ENCODE data around the gene NUDT16. TPM values are rescaled to one million over a fixed set of nuclear protein-coding genes. Genes with fewer than 3 reads are reported as not detected.

Gene NUDT16
- total and polyA plus RNA-seq, 2 of the 8 experiments (the other 6 are each of a cell fraction or from before 2014, with no cell fraction given), result 8.5 to 19.1 TPM

GRCh38 chr3:131374741-131375140 lies 6.8 kb upstream of the NUDT16 start:
- no peak overlapping the region for H4K8ac ChIP-seq (ENCODE audit: extremely low read depth, insufficient read depth, low read length)
- H3K14ac ChIP-seq (ENCODE audit: insufficient read length), result no peak overlapping the region
- no peak overlapping the region for H3K4me3 ChIP-seq (ENCODE audit: extremely low read depth in 1 of 4, insufficient read depth in 2 of 4, low read depth in 3 of 4, low read length in 4 of 4)
- H3K9ac ChIP-seq (replicated peaks in 1 of 4; ENCODE audit: extremely low read depth in 1 of 4, low read depth in 3 of 4, low read length in 3 of 4), result no peak overlapping the region
- no peaks in the 10 kb centered on the region for H3K79me2 ChIP-seq (ENCODE audit: control insufficient read depth in 1 of 2, insufficient read depth in 2 of 2, low read length in 2 of 2)
- peaks cover 0 to 6% (median 3%) of the 10 kb centered on the region in 4 experiments; a peak in 3 of 8 replicates for H3K36me3 ChIP-seq (ENCODE audit: control insufficient read depth in 2 of 4, insufficient read depth in 4 of 4, low read length in 3 of 4)
- no peak overlapping the region for H3K56ac ChIP-seq (replicated peaks; ENCODE audit: insufficient read length, low read depth, low read length)
- no peak overlapping the region for H3K4ac ChIP-seq (replicated peaks; ENCODE audit: insufficient read length, low read depth, low read length)
- no peak overlapping the region for H2BK120ac ChIP-seq (replicated peaks; ENCODE audit: low read depth, low read length)
- H2BK12ac ChIP-seq (ENCODE audit: low read depth, low read length), result no peak overlapping the region
- peaks cover 0 to 9% of the 10 kb centered on the region in 2 experiments; a peak in 1 of 4 replicates for H3K9me3 ChIP-seq (ENCODE audit: insufficient read depth in 2 of 2, low read depth in 1 of 2, low read length in 1 of 2)
- no peaks in the 10 kb centered on the region for H3K79me1 ChIP-seq (ENCODE audit: low read depth, low read length)
- H3K4me2 ChIP-seq (ENCODE audit: insufficient read depth in 1 of 2, low read depth in 2 of 2, low read length in 2 of 2), result no peak overlapping the region
- ChIA-PET POLR2A (ENCODE audit: partially characterized antibody) (interaction anchor here (2.4 kb wide), 1 partner anchor 11 kb away, joined by 7 read pairs; no protein-coding TSS in a partner anchor), CTCF (ENCODE audit: partially characterized antibody) (no interaction called here)
- H2AK5ac ChIP-seq (ENCODE audit: low read depth, low read length), result no peak overlapping the region
- no peak for DNase-seq (ENCODE audit: low read depth in 1 of 2, low spot score in 2 of 2)
- no peaks in the 10 kb centered on the region for H3K27me3 ChIP-seq (replicated peaks in 1 of 4; ENCODE audit: control insufficient read depth in 3 of 4, extremely low read depth in 1 of 4, insufficient read depth in 3 of 4, low read length in 3 of 4)
- 100% methylated on average over 2 of the region's 2 CpGs; no CpG with 5 or more reads in 1 of the 2 experiments for WGBS, 2 experiments (ENCODE audit: extremely low coverage in 1 of 2, insufficient coverage in 1 of 2, insufficient read length in 1 of 2, insufficient replicate concordance in 2 of 2, low coverage in 1 of 2, low lambda C conversion rate in 2 of 2, missing lambda C conversion rate in 1 of 2)
- no peak overlapping the region for H4K91ac ChIP-seq (replicated peaks; ENCODE audit: insufficient read length, low read length)
- no peak overlapping the region for H2BK15ac ChIP-seq (ENCODE audit: low read length)
- H2AFZ ChIP-seq (ENCODE audit: low read length), result no peak overlapping the region
- H3K27ac ChIP-seq (ENCODE audit: low read depth, low read length), result no peak overlapping the region
- no peaks in the 10 kb centered on the region for H3K23me2 ChIP-seq (ENCODE audit: low read depth, low read length)
- no peaks in the 10 kb centered on the region; a peak in 1 of 7 replicates for H3K4me1 ChIP-seq (replicated peaks in 1 of 4; ENCODE audit: control insufficient read depth in 3 of 4, insufficient read depth in 4 of 4, low read length in 3 of 4)
- no peak overlapping the region for H3K18ac ChIP-seq (ENCODE audit: extremely low read depth, low read length)
- no peak overlapping the region for H2BK20ac ChIP-seq (ENCODE audit: low read length)
- FAIRE-seq, result no peak
- H4K5ac ChIP-seq (ENCODE audit: insufficient read length, low read depth, low read length), result no peak overlapping the region
- no peaks in the 10 kb centered on the region for H4K20me1 ChIP-seq (replicated peaks in 1 of 2; ENCODE audit: control insufficient read depth in 1 of 2, insufficient read depth in 2 of 2, low read length in 2 of 2)
- H3K23ac ChIP-seq (ENCODE audit: insufficient read length), result no peak overlapping the region
- H2BK5ac ChIP-seq (ENCODE audit: low read depth, low read length), result no peak overlapping the region
- no peak for TF ChIP-seq POLR2A (IDR thresholded peaks at IDR 0.05; ENCODE audit: control extremely low read depth in 1 of 2, low read depth in 2 of 2, low read length in 2 of 2)
- no peak for TF ChIP-seq SIN3A (conservative IDR thresholded peaks at IDR 0.05 in 1 of 2, IDR thresholded peaks at IDR 0.05 in 1 of 2; ENCODE audit: low read depth in 1 of 2, low read length in 2 of 2)
- TF ChIP-seq RNF2 (IDR thresholded peaks at IDR 0.05; ENCODE audit: borderline replicate concordance, low read depth, low read length, missing control alignments, poor library complexity, severe bottlenecking), result no peak
- no peak for TF ChIP-seq RXRA (IDR thresholded peaks at IDR 0.05; ENCODE audit: insufficient read depth, low read depth, low read length)
- TF ChIP-seq SAP30 (IDR thresholded peaks at IDR 0.05; ENCODE audit: insufficient read depth, insufficient replicate concordance, low read length), result no peak
- TF ChIP-seq JUND (IDR thresholded peaks at IDR 0.05; ENCODE audit: low read length), result no peak
- no peak for TF ChIP-seq ATF2 (IDR thresholded peaks at IDR 0.05; ENCODE audit: low read length)
- no peak for TF ChIP-seq KDM1A (IDR thresholded peaks at IDR 0.05; ENCODE audit: borderline replicate concordance, low read length)
- TF ChIP-seq ZNF274 (IDR thresholded peaks at IDR 0.05; ENCODE audit: borderline replicate concordance, extremely low read depth, low read length), result no peak
